Endodermal cell (in vitro differentiated cells): ENCODE measurements around the gene TLK2. TPM values are rescaled to one million over a fixed set of nuclear protein-coding genes. Genes with fewer than 3 reads are reported as not detected.
A peak's percentile ranks its signal among the peaks of the same experiment; 100 is the strongest.
"Not testable (repeated sequence)": the region's sequence is repeated elsewhere in the genome, so short reads cannot be mapped to it uniquely, and the experiment has no call there.

Source experiments
- DNase-seq: peaks from one replicate; pipeline ENCODE4 v3.0.0-alpha.2; 2017
- H3K27ac ChIP-seq: 2 replicates; pipeline ENCODE4 v1.5.1; 2013; ENCODE audit warnings: mild to moderate bottlenecking, low read depth, low read length, moderate library complexity
- H3K27me3 ChIP-seq: 2 replicates; pipeline ENCODE4 v1.6.1; 2013; ENCODE audit warnings: mild to moderate bottlenecking, low read length, moderate library complexity; ENCODE audit not compliant: insufficient read depth, control insufficient read depth, poor library complexity, severe bottlenecking
- H3K36me3 ChIP-seq: 2 replicates; pipeline ENCODE4 v1.7.0; 2013; ENCODE audit warnings: mild to moderate bottlenecking, low read length, moderate library complexity; ENCODE audit not compliant: control insufficient read depth, insufficient read depth
- H3K4me1 ChIP-seq: one replicate; pipeline ENCODE4 v1.7.0; 2013; ENCODE audit warnings: low read length; ENCODE audit not compliant: control insufficient read depth, insufficient read depth
- H3K4me3 ChIP-seq: 2 replicates; pipeline ENCODE4 v1.5.1; 2013; ENCODE audit warnings: mild to moderate bottlenecking, low read length, moderate library complexity
- H3K9ac ChIP-seq: 2 replicates; pipeline ENCODE4 v1.6.1; 2013; ENCODE audit warnings: mild to moderate bottlenecking, low read length, moderate library complexity; ENCODE audit not compliant: poor library complexity, severe bottlenecking; ENCODE audit errors: extremely low read depth
- H3K9me3 ChIP-seq: 2 replicates; pipeline ENCODE4 v1.6.1; 2013; ENCODE audit warnings: mild to moderate bottlenecking, low read length, moderate library complexity; ENCODE audit not compliant: control insufficient read depth
- H3K27ac Mint-ChIP-seq: 2 replicates; pipeline ENCODE4 v1.8.0; 2020; ENCODE audit warnings: mixed read lengths
- H3K27me3 Mint-ChIP-seq: 2 replicates; pipeline ENCODE4 v1.8.0; 2021; ENCODE audit warnings: mild to moderate bottlenecking, mixed read lengths; ENCODE audit not compliant: insufficient read depth
- H3K36me3 Mint-ChIP-seq: 2 replicates; pipeline ENCODE4 v1.8.0; 2020; ENCODE audit warnings: low read depth, mixed read lengths
- H3K4me1 Mint-ChIP-seq: 2 replicates; pipeline ENCODE4 v1.8.0; 2020; ENCODE audit warnings: mixed read lengths
- H3K4me3 Mint-ChIP-seq: 2 replicates; pipeline ENCODE4 v1.8.0; 2020; ENCODE audit warnings: mild to moderate bottlenecking, moderate library complexity, mixed read lengths
- H3K9me3 Mint-ChIP-seq: 2 replicates; pipeline ENCODE4 v1.8.0; 2020; ENCODE audit warnings: mild to moderate bottlenecking, mixed read lengths
- WGBS, 2 experiments: methylation state at CpG; one replicate each; pipeline versions ENCODE4 v1.1.5 to v1.1.7; 2013; ENCODE audit warnings: missing lambda C conversion rate in 2 of 2, mixed read lengths in 1 of 2; ENCODE audit not compliant: insufficient coverage in 1 of 2, insufficient read length in 1 of 2; 5-methylcytosine and 5-hydroxymethylcytosine counted together
- total RNA-seq, 2 donors: library from RNA; stranded (reverse); fragmentation: NEBNext Ultra II Directional in 1 of 2; extraction: Animal tissue kit (Norgen Biotek cat#: 25700) in 1 of 2; gene quantifications; 2 replicates in 1 of 2; 3 replicates in 1 of 2; pipeline ENCODE4 v1.2.1, GENCODE V29; 2021

The TLK2 gene
- total RNA-seq, 2 donors from 2014 or later: 76.2 to 89.2 TPM

DNA sequence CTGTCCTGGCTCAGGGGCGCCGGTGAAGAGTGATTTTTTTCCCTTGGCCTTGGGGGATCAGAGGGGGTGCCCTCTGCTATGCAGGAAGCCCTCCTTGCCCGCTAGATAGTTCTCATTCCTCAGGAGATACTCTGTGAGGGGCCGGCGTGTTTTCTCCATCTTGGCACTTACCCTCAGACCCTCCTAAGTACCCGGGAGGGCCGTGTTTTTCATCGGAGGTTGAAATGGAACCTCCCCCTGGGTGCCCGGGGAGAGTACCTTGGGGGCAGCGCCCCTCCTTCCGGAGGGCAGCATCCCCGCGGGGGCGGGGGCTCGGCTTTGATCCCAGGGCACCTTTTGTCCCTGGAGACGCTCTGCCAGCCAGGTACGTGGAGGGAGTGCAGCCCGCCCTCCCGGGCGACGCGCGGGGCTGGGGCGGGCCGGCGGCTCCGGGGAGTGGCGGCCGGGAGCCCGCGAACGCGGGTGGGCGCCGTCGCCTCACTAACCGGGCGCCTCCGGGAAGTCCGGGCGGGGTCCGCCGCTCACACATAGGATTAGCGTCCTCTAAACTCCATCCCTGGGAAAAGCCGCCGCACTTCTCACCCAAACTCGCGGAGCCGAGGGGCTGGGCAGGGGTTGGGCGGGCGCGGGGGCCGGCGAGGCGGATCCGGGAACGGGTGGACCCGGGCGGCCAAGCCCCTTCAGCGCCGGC lies 762 bp upstream of the TLK2 start:
- Mint-ChIP-seq H3K4me3 (peak overlapping the region; percentile 66), H3K4me1 (peaks cover 11% of the 10 kb centered on the region), H3K27ac (peak overlapping the region; percentile 66), H3K36me3 (peaks cover 21% of the 10 kb centered on the region)
- not testable (repeated sequence) for H3K9me3 ChIP-seq, H3K27me3 Mint-ChIP-seq, H3K27me3 ChIP-seq, H3K9me3 Mint-ChIP-seq, H3K4me1 ChIP-seq
- peak overlapping the region; percentile 77 for H3K4me3 ChIP-seq
- 3 to 75% methylated on average over 2 to 61 of the region's 61 CpGs for whole genome bisulfite sequencing, 2 experiments
- H3K36me3 ChIP-seq: peaks cover 20% of the 10 kb centered on the region
- peak; percentile 79 for DNase-seq
- H3K9ac ChIP-seq: peak overlapping the region; percentile 57
- H3K27ac ChIP-seq: peak overlapping the region; percentile 16

DNA sequence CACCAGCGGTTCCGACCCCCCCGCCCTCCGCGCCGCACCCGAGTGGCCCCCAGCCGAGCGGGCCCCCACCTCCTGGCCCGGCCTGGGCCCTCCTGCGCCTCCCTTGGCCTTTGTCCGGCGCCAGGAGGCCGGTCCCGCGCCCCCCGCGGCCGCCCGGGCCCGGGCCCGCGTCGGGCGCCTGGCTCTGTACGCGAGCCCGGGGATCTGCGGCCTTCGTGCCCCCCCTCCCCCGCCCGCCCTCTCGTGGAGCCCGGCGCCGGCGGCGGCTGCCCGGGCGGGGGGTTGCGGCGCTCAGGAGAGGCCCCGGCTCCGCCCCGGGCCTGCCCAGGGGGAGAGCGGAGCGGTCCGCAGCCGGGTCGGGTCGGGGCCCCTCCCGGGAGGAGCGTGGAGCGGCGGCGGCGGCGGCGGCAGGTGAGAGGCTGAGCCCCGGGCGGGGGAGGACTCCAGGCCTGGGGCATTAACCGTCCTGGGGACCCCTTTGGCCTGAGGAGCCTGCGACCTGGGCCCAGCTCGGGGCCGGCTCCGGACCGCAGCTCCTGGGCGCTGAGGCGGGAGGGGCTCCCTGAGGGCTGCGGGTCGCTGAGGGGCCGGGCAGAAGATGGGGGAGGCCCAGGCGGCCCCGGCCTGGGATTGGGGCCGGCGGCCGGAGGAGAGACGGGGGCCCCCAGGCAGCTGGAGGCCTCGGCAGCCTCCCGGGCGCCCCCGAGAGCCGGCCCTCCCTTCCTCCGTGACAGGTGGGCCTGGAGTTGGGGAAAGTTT lies 434 bp downstream of the TLK2 start:
- H3K27me3 Mint-ChIP-seq, H3K4me1 ChIP-seq, H3K9me3 ChIP-seq, H3K27me3 ChIP-seq, H3K9me3 Mint-ChIP-seq, H3K27ac Mint-ChIP-seq, H3K4me1 Mint-ChIP-seq: not testable (repeated sequence)
- Histone ChIP-seq H3K27ac (peak overlapping the region; percentile 70), H3K36me3 (peaks cover 24% of the 10 kb centered on the region), H3K9ac (peak overlapping the region; percentile 87), H3K4me3 (peak overlapping the region; percentile 95)
- WGBS, 2 experiments: 0% methylated on average over 74 of the region's 84 CpGs; no CpG with 5 or more reads in 1 of the 2 experiments
- DNase-seq: peak; percentile 81
- peaks cover 26% of the 10 kb centered on the region for H3K36me3 Mint-ChIP-seq
- peak overlapping the region; percentile 92 for H3K4me3 Mint-ChIP-seq

DNA sequence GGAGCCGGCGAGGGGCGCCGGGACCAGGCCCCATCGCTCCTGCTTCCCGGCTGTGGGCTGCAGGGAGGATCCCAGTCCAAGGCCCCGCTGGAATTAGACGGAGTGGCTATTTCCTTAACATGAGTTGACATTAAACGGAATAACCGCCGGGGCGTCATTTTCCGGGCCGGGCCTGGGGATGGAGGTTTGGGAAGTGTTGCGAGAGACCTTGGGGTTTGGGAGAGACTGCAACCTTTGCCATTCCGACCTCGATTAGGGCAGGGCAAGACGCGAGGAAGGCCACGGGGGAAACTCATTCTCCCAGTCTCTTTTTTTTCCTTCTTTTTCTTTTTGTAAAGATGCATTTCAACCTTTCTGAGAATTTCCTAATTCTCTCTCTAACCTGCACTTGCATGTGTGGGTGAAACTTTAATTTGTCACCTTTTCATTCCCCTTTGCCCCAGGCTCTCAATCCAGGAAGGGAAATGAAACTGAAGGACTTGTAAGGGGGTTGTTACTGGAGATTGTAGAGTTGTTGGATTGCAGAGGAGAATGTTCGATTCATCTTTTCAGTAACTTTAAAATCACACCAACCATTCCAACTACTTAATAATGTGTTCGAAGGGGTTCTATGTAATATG lies 1.1 kb downstream of the TLK2 start:
- Histone ChIP-seq H3K9ac (peak overlapping the region; percentile 87), H3K27ac (peak overlapping the region; percentile 32), H3K4me3 (peak overlapping the region; percentile 95), H3K36me3 (peaks cover 24% of the 10 kb centered on the region)
- not testable (repeated sequence) for H3K27me3 Mint-ChIP-seq, H3K27me3 ChIP-seq, H3K9me3 ChIP-seq, H3K9me3 Mint-ChIP-seq, H3K4me1 ChIP-seq, H3K4me1 Mint-ChIP-seq
- WGBS, 2 experiments: 1 to 2% methylated on average over 10 to 17 of the region's 22 CpGs
- H3K36me3 Mint-ChIP-seq: peaks cover 27% of the 10 kb centered on the region
- DNase-seq: peak; percentile 78
- peak overlapping the region; percentile 95 for H3K27ac Mint-ChIP-seq
- peak overlapping the region; percentile 92 for H3K4me3 Mint-ChIP-seq

GRCh38 chr17:62482553-62482952 lies 3.9 kb downstream of the TLK2 start:
- H3K9ac ChIP-seq, H3K4me1 ChIP-seq, H3K4me3 ChIP-seq, H3K9me3 Mint-ChIP-seq, H3K4me1 Mint-ChIP-seq, H3K27me3 Mint-ChIP-seq, H3K27ac ChIP-seq, H3K4me3 Mint-ChIP-seq, H3K9me3 ChIP-seq, H3K27me3 ChIP-seq, H3K27ac Mint-ChIP-seq: not testable (repeated sequence)
- DNase-seq: peak; percentile 13
- H3K36me3 Mint-ChIP-seq: peaks cover 35% of the 10 kb centered on the region
- H3K36me3 ChIP-seq: peaks cover 24% of the 10 kb centered on the region
- 73 to 100% methylated on average over 1 to 2 of the region's 3 CpGs for WGBS, 2 experiments

- H3K27ac ChIP-seq, H3K9ac ChIP-seq, H3K4me1 Mint-ChIP-seq, H3K9me3 ChIP-seq, H3K27me3 ChIP-seq, DNase-seq, H3K27me3 Mint-ChIP-seq, H3K9me3 Mint-ChIP-seq, H3K4me3 Mint-ChIP-seq, H3K27ac Mint-ChIP-seq, H3K4me1 ChIP-seq, H3K4me3 ChIP-seq: not testable (repeated sequence)
- no CpG with 5 or more reads among the region's 1 CpG for WGBS, 2 experiments
- peaks cover 23% of the 10 kb centered on the region for H3K36me3 ChIP-seq
- peaks cover 27% of the 10 kb centered on the region for H3K36me3 Mint-ChIP-seq
Observed at GRCh38 chr17:62490990-62491389, 12.4 kb downstream of the TLK2 start.

GRCh38 chr17:62493049-62493655 lies 14.5 kb downstream of the TLK2 start:
- WGBS, 2 experiments: 89 to 90% methylated on average over 3 to 4 of the region's 5 CpGs

More at GRCh38 chr17:62493049-62493655, 14.5 kb downstream of the TLK2 start:
- H3K27me3 Mint-ChIP-seq, H3K9me3 ChIP-seq, H3K4me1 ChIP-seq, H3K27me3 ChIP-seq, H3K4me3 ChIP-seq, H3K9ac ChIP-seq, H3K27ac ChIP-seq, H3K4me3 Mint-ChIP-seq, H3K9me3 Mint-ChIP-seq, H3K4me1 Mint-ChIP-seq: not testable (repeated sequence)
- peaks cover 31% of the 10 kb centered on the region for H3K36me3 Mint-ChIP-seq
- peaks cover 15% of the 10 kb centered on the region for H3K36me3 ChIP-seq
- peak overlapping the region; percentile 26 for H3K27ac Mint-ChIP-seq
- peak; percentile 0 for DNase-seq
